H1 (cell line): ENCODE measurements around the gene TYW5.

Experiments used
- BRCA1 ChIP-seq: IDR thresholded peaks from 2 replicates; pipeline ENCODE4 v1.6.1; 2012; ENCODE audit warnings: low read depth, low read length, improper control_type of control experiment
- CEBPB ChIP-seq: IDR thresholded peaks from 2 replicates; pipeline ENCODE4 v1.6.1; 2012; ENCODE audit warnings: low read depth, low read length
- CHD2 ChIP-seq: IDR thresholded peaks from 2 replicates; pipeline ENCODE4 v1.6.1; 2012; ENCODE audit warnings: low read length, improper control_type of control experiment
- CTCF ChIP-seq, 3 experiments: IDR thresholded peaks; 1 replicate in 2 of 3; 2 replicates in 1 of 3; pipeline versions ENCODE4 v1.5.1 to v1.6.1; 2011; ENCODE audit warnings: low read length in 3 of 3, mild to moderate bottlenecking in 3 of 3, inconsistent platforms in 2 of 3, low read depth in 1 of 3, moderate library complexity in 1 of 3; ENCODE audit not compliant: insufficient read depth in 1 of 3; ENCODE audit errors: control extremely low read depth in 1 of 3
- EP300 ChIP-seq, 2 experiments: IDR thresholded peaks; 1 replicate in 1 of 2; 2 replicates in 1 of 2; pipeline ENCODE4 v1.6.1; 2011 to 2012; ENCODE audit warnings: low read depth in 2 of 2, low read length in 2 of 2, mild to moderate bottlenecking in 2 of 2, borderline replicate concordance in 1 of 2, inconsistent platforms in 1 of 2, moderate library complexity in 1 of 2
- EZH2 ChIP-seq: fragments of 200-600 bp; sonication (generic); IDR thresholded peaks from 2 replicates; pipeline ENCODE4 v1.7.1; 2012; ENCODE audit warnings: low read depth, mild to moderate bottlenecking, moderate library complexity, low read length, inconsistent platforms; ENCODE audit not compliant: severe bottlenecking
- MAFK ChIP-seq: IDR thresholded peaks from 2 replicates; pipeline ENCODE4 v1.6.1; 2012; ENCODE audit warnings: low read depth, mild to moderate bottlenecking, improper control_type of control experiment, low read length
- NRF1 ChIP-seq: IDR thresholded peaks from 2 replicates; pipeline ENCODE4 v1.6.1; 2011; ENCODE audit warnings: mild to moderate bottlenecking, low read depth, low read length, improper control_type of control experiment
- PHF8 ChIP-seq: fragments of 200-600 bp; sonication (generic); conservative IDR thresholded peaks from 2 replicates; pipeline ENCODE4 v1.7.1; 2012; ENCODE audit warnings: low read depth, mild to moderate bottlenecking, inconsistent platforms, low read length, moderate library complexity
- POLR2AphosphoS5 ChIP-seq: IDR thresholded peaks from 2 replicates; pipeline ENCODE4 v1.6.1; 2011; ENCODE audit warnings: low read depth, low read length
- SRF ChIP-seq: IDR thresholded peaks from 2 replicates; pipeline ENCODE4 v1.6.1; 2011; ENCODE audit warnings: mild to moderate bottlenecking, low read depth, low read length, moderate library complexity
- TEAD4 ChIP-seq: IDR thresholded peaks from 2 replicates; pipeline ENCODE4 v1.6.1; 2012; ENCODE audit warnings: low read depth, low read length, inconsistent platforms, mixed read lengths
- YY1 ChIP-seq: IDR thresholded peaks from 2 replicates; pipeline ENCODE4 v1.6.1; 2011; ENCODE audit warnings: low read depth, mild to moderate bottlenecking, low read length

- no peak for TF ChIP-seq EP300 (IDR thresholded peaks at IDR 0.05; ENCODE audit: borderline replicate concordance in 1 of 2, low read depth in 2 of 2, low read length in 2 of 2)
- TF ChIP-seq PHF8 = no peak
- no peak for TF ChIP-seq CTCF (IDR thresholded peaks at IDR 0.05; ENCODE audit: control extremely low read depth in 1 of 3, insufficient read depth in 1 of 3, low read depth in 1 of 3, low read length in 3 of 3)
- no peak for TF ChIP-seq MAFK
- TF ChIP-seq YY1 = no peak
- no peak for TF ChIP-seq EZH2
- no peak for TF ChIP-seq SRF
- no peak for TF ChIP-seq POLR2AphosphoS5
- TF ChIP-seq BRCA1 = no peak
- no peak for TF ChIP-seq CHD2
- no peak for TF ChIP-seq NRF1
- no peak for TF ChIP-seq TEAD4
- no peak for TF ChIP-seq CEBPB
Observed at GRCh38 chr2:199895406-199895805, 59.9 kb downstream of the TYW5 start.
